Esophagus muscularis mucosa (tissue), 4 donors: ENCODE data around the gene INKA1. TPM values are rescaled to one million over a fixed set of nuclear protein-coding genes. Genes with fewer than 3 reads are reported as not detected.

ENCODE experiments used
- DNase-seq: peaks from one replicate; pipeline ENCODE4 v3.0.0-alpha.2; 2017; ENCODE audit errors: extremely low spot score
- H3K27ac ChIP-seq, 4 donors: fragments of 200-600 bp; sonication (generic); replicated peaks in 1 of 4; 1 replicate in 3 of 4; 2 replicates in 1 of 4; pipeline ENCODE4 v1.5.1; 2016 to 2019; ENCODE audit warnings: mild to moderate bottlenecking in 1 of 4
- H3K27me3 ChIP-seq, 4 donors: fragments of 200-600 bp; sonication (generic); one replicate each; pipeline versions ENCODE4 v1.5.1 to v1.6.0; 2016 to 2019
- H3K36me3 ChIP-seq, 4 donors: fragments of 200-600 bp; sonication (generic); one replicate each; pipeline ENCODE4 v1.5.1; 2016 to 2019
- H3K4me1 ChIP-seq, 4 donors: fragments of 200-600 bp; sonication (generic); one replicate each; pipeline ENCODE4 v1.5.1; 2016 to 2019
- H3K4me3 ChIP-seq, 4 donors: fragments of 200-600 bp; sonication (generic); 1 replicate in 2 of 4; 2 replicates in 2 of 4; pipeline ENCODE4 v1.5.1; 2016 to 2019; ENCODE audit warnings: mild to moderate bottlenecking in 4 of 4, moderate library complexity in 1 of 4
- H3K9me3 ChIP-seq, 4 donors: fragments of 200-600 bp; sonication (generic); 1 replicate in 3 of 4; 2 replicates in 1 of 4; pipeline ENCODE4 v1.5.1; 2016 to 2019
- CTCF ChIP-seq, 3 experiments: fragments of 200-600 bp in 2 of 3; fragments of 450-650 bp in 1 of 3; sonication (generic) in 2 of 3; IDR thresholded peaks; one replicate each; pipeline ENCODE4 v1.5.1; 2017 to 2019; ENCODE audit warnings: antibody characterized with exemption in 3 of 3, mild to moderate bottlenecking in 2 of 3, moderate library complexity in 1 of 3
- EP300 ChIP-seq: sonication (generic); formaldehyde crosslinking; IDR thresholded peaks from one replicate; pipeline ENCODE4 v1.6.1; 2017; ENCODE audit warnings: antibody characterized with exemption
- POLR2A ChIP-seq: fragments of 450-650 bp; IDR thresholded peaks from one replicate; pipeline ENCODE4 v1.6.1; 2017; ENCODE audit warnings: antibody characterized with exemption, moderate library complexity, mild to moderate bottlenecking, low read depth
- POLR2AphosphoS5 ChIP-seq, 2 donors: sonication (generic); formaldehyde crosslinking; IDR thresholded peaks; one replicate each; pipeline ENCODE4 v1.6.1; 2017; ENCODE audit warnings: antibody characterized with exemption in 2 of 2
- WGBS: methylation state at CpG from one replicate; pipeline ENCODE4 v1.1.5; 2018; 5-methylcytosine and 5-hydroxymethylcytosine counted together
- intact Hi-C: fragments of 100-400 bp; cut with DNase I; formaldehyde crosslinking; loops from one replicate; pipeline ENCODE4 v1.15.1; 2023
- total RNA-seq, 4 donors: library from RNA; depleted of rRNA; stranded (reverse); fragments of >200 nt; gene quantifications; one replicate each; pipeline versions ENCODE4 v1.1.0 to v1.2.1, GENCODE V29; 2016

INKA1 gene
- total RNA-seq, 4 donors from 2014 or later = 3.3 to 5.8 (median 4.0) TPM

- TF ChIP-seq POLR2A (no peak), POLR2AphosphoS5 (IDR thresholded peaks at IDR 0.05) (no peak), CTCF (IDR thresholded peaks at IDR 0.05) (no peak), EP300 (no peak)
- Histone ChIP-seq H3K27me3 (peaks cover 0 to 3% (median 0%) of the 10 kb centered on the region in 4 donors), H3K9me3 (no peaks in the 10 kb centered on the region), H3K4me1 (peaks cover 6 to 10% (median 8%) of the 10 kb centered on the region in 4 donors), H3K4me3 (no peak overlapping the region), H3K27ac (no peak overlapping the region), H3K36me3 (no peaks in the 10 kb centered on the region)
- intact Hi-C loops = no loop called here
- 65% methylated on average over 9 of the region's 9 CpGs for WGBS
- DNase-seq = no peak
Measured at GRCh38 chr3:49790626-49791411, 12.2 kb upstream of the INKA1 start.

DNA sequence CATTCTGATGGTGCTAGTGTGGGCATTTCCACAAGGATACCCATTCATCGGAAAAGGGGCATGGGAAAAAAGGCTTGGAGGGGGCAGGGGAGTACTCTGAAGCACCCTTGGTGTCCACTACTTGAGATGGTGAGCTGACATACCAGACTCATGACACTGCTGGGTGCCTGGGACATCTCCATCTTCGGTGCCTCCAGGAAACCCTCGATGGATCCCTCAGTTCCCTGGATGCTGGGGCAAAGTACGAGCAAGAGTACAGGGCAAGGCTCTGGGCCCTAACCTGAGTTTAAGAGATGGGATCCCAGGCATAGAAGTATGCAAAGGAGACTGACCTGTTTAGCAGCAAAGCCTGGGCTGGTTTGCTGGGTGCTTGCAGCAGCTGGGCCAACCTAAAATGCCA, 11.5 kb upstream of the INKA1 start:
- Histone ChIP-seq H3K36me3 (no peaks in the 10 kb centered on the region), H3K9me3 (no peaks in the 10 kb centered on the region), H3K4me3 (no peak overlapping the region), H3K4me1 (peaks cover 6 to 10% (median 8%) of the 10 kb centered on the region in 4 donors), H3K27me3 (no peaks in the 10 kb centered on the region), H3K27ac (no peak overlapping the region)
- intact Hi-C loops = no loop called here
- TF ChIP-seq POLR2AphosphoS5 (IDR thresholded peaks at IDR 0.05) (no peak), EP300 (no peak), CTCF (IDR thresholded peaks at IDR 0.05) (no peak), POLR2A (no peak)
- WGBS = 92% methylated on average over 4 of the region's 4 CpGs
- DNase-seq = no peak

- DNase-seq = no peak
- H3K9me3 ChIP-seq = no peaks in the 10 kb centered on the region
- no peaks in the 10 kb centered on the region for H3K27me3 ChIP-seq
- 98% methylated on average over 5 of the region's 10 CpGs for WGBS
- intact Hi-C loops = no loop called here
- peaks cover 0 to under 1% (median under 1%) of the 10 kb centered on the region in 4 donors for H3K4me1 ChIP-seq
- no peak overlapping the region for H3K27ac ChIP-seq
- TF ChIP-seq POLR2AphosphoS5 (IDR thresholded peaks at IDR 0.05) (no peak), EP300 (no peak), CTCF (IDR thresholded peaks at IDR 0.05) (no peak), POLR2A (no peak)
- H3K4me3 ChIP-seq = no peak overlapping the region
- H3K36me3 ChIP-seq = no peaks in the 10 kb centered on the region
Measured at GRCh38 chr3:49792371-49793150, 10.5 kb upstream of the INKA1 start.

GRCh38 chr3:49793486-49794085, 9.5 kb upstream of the INKA1 start:
- DNase-seq = no peak
- 96% methylated on average over 11 of the region's 13 CpGs for WGBS
- no peaks in the 10 kb centered on the region for H3K9me3 ChIP-seq
- no peaks in the 10 kb centered on the region for H3K4me1 ChIP-seq
- H3K27ac ChIP-seq = no peak overlapping the region
- TF ChIP-seq EP300 (no peak), CTCF (IDR thresholded peaks at IDR 0.05) (no peak), POLR2AphosphoS5 (IDR thresholded peaks at IDR 0.05) (no peak), POLR2A (no peak)
- no peak overlapping the region for H3K4me3 ChIP-seq
- intact Hi-C loops = no loop called here
- no peaks in the 10 kb centered on the region for H3K27me3 ChIP-seq
- no peaks in the 10 kb centered on the region for H3K36me3 ChIP-seq
